Measurements from ENCODE around the gene SNAPC1. TPM values are rescaled to one million over a fixed set of nuclear protein-coding genes. Genes with fewer than 3 reads are reported as not detected.
A peak's percentile ranks its signal among the peaks of the same experiment; 100 is the strongest.

Gene SNAPC1, protein sequence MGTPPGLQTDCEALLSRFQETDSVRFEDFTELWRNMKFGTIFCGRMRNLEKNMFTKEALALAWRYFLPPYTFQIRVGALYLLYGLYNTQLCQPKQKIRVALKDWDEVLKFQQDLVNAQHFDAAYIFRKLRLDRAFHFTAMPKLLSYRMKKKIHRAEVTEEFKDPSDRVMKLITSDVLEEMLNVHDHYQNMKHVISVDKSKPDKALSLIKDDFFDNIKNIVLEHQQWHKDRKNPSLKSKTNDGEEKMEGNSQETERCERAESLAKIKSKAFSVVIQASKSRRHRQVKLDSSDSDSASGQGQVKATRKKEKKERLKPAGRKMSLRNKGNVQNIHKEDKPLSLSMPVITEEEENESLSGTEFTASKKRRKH
- total RNA-seq: 1 to 10 TPM; 3.2 to 9.2 (median 6.2) TPM

DNA sequence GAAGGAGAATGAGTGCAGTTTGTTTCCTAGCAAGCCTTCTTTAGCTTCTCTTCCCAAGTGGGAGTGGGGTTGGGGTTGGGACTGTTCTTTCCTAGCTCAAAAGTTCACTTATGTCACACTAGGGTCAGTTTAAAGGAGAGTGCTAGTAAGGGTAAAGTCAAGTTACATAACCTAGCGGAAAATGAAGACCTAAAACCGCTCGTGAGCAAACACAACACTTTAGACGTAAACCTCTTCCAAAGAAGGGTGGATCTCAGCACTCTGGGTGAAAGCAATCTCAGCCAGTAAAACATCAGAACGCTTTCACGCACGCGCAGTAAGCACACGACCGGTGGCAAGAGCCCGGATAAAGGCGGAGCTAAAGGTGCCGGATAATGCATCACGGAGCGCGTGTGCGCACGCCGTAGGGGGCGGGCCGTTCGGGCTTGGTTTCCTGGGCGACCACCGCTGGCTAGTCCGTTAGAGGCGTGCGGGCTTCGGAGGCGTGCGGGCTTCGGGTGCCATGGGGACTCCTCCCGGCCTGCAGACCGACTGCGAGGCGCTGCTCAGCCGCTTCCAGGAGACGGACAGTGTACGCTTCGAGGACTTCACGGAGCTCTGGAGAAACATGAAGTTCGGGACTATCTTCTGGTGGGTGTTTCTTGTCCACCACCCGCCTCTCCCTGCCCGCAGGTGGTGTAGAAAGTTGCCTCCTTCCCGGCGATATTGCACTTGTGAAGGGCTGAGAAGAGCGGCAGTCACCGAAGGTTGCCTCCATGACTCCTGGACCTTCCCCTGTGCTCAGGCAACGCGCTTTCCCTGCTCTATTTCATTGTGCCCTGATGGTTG, at the start of gene SNAPC1:
SNAPC1 (plus strand) TSS at position 462 of the 828 bp plus-strand sequence; CDS start at position 503, 41 bp downstream.
- Histone ChIP-seq H3K27ac (peak within 1 kb of the TSS; percentile 80 to 96 (median 92)), H3K36me3 (peaks cover 0 to 1% (median 0%) of the 10 kb centered on the region in 3 donors), H3K27me3 (no peaks in the 10 kb centered on the region), H3K4me1 (peaks cover 0 to 49% (median 18%) of the 10 kb centered on the region in 3 donors), H3K4me3 (peak within 1 kb of the TSS; percentile 71 to 93 (median 81)), H3K9me3 (no peaks in the 10 kb centered on the region)
- peak; percentile 83 for DNase-seq
- WGBS, 2 donors: 0 to 1% methylated on average over 31 to 32 of the region's 49 CpGs
- intact Hi-C loops (cut with DNase I): no loop called here
- peak in 3 of 4 donors; percentile 20 to 90 (median 86) for TF ChIP-seq POLR2A (IDR thresholded peaks at IDR 0.05)
- TF ChIP-seq, protein P1, sequence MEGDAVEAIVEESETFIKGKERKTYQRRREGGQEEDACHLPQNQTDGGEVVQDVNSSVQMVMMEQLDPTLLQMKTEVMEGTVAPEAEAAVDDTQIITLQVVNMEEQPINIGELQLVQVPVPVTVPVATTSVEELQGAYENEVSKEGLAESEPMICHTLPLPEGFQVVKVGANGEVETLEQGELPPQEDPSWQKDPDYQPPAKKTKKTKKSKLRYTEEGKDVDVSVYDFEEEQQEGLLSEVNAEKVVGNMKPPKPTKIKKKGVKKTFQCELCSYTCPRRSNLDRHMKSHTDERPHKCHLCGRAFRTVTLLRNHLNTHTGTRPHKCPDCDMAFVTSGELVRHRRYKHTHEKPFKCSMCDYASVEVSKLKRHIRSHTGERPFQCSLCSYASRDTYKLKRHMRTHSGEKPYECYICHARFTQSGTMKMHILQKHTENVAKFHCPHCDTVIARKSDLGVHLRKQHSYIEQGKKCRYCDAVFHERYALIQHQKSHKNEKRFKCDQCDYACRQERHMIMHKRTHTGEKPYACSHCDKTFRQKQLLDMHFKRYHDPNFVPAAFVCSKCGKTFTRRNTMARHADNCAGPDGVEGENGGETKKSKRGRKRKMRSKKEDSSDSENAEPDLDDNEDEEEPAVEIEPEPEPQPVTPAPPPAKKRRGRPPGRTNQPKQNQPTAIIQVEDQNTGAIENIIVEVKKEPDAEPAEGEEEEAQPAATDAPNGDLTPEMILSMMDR (IDR thresholded peaks at IDR 0.05): no peak

DNA sequence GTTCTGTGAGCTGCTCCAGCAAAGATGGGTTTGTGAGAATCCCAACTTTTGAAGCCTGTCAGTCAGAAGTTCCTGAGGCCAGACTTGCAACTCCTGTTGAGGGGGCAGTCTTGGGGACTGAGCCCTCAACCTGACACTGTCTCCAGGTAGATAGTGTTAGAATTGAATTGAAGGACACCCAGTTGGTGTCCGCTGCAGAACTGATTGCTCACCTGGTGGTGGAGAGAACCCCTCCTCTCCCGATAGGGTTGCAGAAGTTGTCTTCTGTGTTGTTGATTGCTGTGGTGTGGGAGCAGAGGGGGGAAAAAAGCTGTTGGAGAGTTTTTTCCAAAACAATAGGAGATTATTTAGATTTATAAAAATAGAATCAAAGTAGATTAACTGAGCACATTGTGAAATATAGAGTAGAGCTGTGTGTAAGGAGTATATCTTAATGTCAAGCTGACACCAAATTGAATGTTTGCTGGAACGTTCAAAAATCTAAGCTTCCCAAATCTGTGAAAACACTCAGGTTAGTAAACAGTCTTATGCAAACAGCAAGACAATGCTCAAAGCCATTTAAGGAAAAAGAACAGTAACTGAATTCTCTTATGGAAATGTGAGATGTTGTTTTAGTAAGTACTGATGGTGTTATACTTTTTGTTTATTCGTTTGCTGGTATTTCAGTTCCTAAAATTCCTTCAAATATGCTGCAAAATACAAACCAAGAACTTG, 48.3 kb upstream of the SNAPC1 start:
- Histone ChIP-seq H3K27ac (no peak overlapping the region), H3K4me1 (peaks cover 16 to 99% (median 58%) of the 10 kb centered on the region in 3 donors), H3K36me3 (no peaks in the 10 kb centered on the region), H3K4me3 (no peak overlapping the region), H3K9me3 (no peaks in the 10 kb centered on the region), H3K27me3 (no peaks in the 10 kb centered on the region)
- intact Hi-C loops (cut with DNase I): no loop called here
- WGBS, 2 donors: 44 to 70% methylated on average over 4 of the region's 4 CpGs
- DNase-seq: no peak
- no peak for TF ChIP-seq POLR2A (IDR thresholded peaks at IDR 0.05)
- TF ChIP-seq, protein P1 (IDR thresholded peaks at IDR 0.05): no peak

DNA sequence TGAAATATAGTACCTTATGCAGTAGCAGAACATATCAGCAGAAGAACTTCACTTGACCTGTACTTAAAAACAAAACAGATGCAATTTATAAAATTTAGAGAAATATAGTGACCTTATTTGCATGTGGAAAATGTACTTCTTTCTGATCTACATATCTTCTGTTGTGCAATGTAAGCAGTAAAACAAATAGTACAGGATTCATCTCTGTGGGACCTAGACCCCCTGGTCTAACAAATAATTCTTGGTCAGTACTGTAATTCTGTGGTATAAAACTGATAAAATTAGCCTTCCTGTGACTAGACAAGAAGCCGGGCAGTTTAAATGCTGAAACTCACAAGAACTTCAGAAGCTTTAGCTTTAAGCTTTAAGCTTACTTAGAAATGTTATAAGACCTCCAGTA, 45.3 kb upstream of the SNAPC1 start:
- Histone ChIP-seq H3K27ac (no peak overlapping the region), H3K4me3 (no peak overlapping the region), H3K36me3 (peaks cover 0 to 13% (median 0%) of the 10 kb centered on the region in 3 donors), H3K4me1 (peaks cover 24 to 93% (median 59%) of the 10 kb centered on the region in 3 donors), H3K27me3 (no peaks in the 10 kb centered on the region), H3K9me3 (no peaks in the 10 kb centered on the region)
- no peak for DNase-seq
- no peak for TF ChIP-seq POLR2A (IDR thresholded peaks at IDR 0.05)
- TF ChIP-seq, protein P1 (IDR thresholded peaks at IDR 0.05): no peak
- intact Hi-C loops (cut with DNase I): no loop called here
- WGBS, 2 donors: 71 to 76% methylated on average over 1 of the region's 1 CpG

DNA sequence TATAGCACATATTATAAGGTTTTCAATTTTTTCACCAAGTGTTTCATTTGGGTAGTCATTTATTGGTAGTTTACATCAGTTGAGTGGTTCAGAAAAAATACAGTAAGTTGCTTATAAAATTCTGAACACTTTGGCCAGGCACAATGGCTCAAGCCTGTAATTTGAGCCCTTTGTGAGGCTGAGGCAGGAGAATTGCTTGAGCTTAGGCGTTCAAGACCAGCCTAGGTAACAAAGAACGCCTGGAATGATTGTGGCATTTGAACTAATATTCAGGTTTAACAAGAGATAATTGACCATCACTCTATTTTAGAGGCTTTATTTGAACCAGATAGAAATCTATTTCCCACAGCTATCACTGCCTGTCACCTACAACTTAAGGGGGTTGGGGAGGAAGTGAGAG, 44.2 kb upstream of the SNAPC1 start:
- H3K4me1 ChIP-seq: peaks cover 17 to 82% (median 48%) of the 10 kb centered on the region in 3 donors
- no peaks in the 10 kb centered on the region for H3K27me3 ChIP-seq

More for the DNA sequence above, 44.2 kb upstream of the SNAPC1 start:
- intact Hi-C loops (cut with DNase I): no loop called here
- DNase-seq: no peak
- Histone ChIP-seq H3K27ac (no peak overlapping the region), H3K36me3 (peaks cover 0 to 24% (median 4%) of the 10 kb centered on the region in 3 donors), H3K9me3 (no peaks in the 10 kb centered on the region), H3K4me3 (no peak overlapping the region)
- 80 to 100% methylated on average over 2 of the region's 2 CpGs for WGBS, 2 donors
- TF ChIP-seq POLR2A (IDR thresholded peaks at IDR 0.05): no peak

Measured in esophagus squamous epithelium (tissue), 5 donors.